Endothelial cell of umbilical vein (primary cell): ENCODE results near the gene TOP3A. TPM values are rescaled to one million over a fixed set of nuclear protein-coding genes. Genes with fewer than 3 reads are reported as not detected.

Experiments used
- BruUV-seq: library from RNA; stranded (reverse); fragments of 400-500 nt; replicated peaks from 2 replicates; lab custom pipeline; 2021; lab: Mats Ljungman, UMichigan
- CTCF ChIA-PET: fragments of 300-600, 350-600 bp; sonication (Branson Sonifier 250); formaldehyde crosslinking; loops from one replicate; lab custom pipeline; 2021; ENCODE audit warnings: antibody characterized with exemption, inconsistent platforms; lab: Charles Lee
- POLR2A ChIA-PET: fragments of 300-600, 350-600 bp; sonication (Branson Sonifier 250); formaldehyde crosslinking; loops from one replicate; lab custom pipeline; 2021; ENCODE audit warnings: antibody characterized with exemption, inconsistent platforms; lab: Charles Lee
- DNase-seq: peaks from one replicate; pipeline ENCODE4 v3.0.0-alpha.2; 2011; ENCODE audit warnings: low read depth, low spot score
- FAIRE-seq: peaks from 2 replicates; lab custom pipeline; 2011; peaks lifted over from hg19 to GRCh38; lab: Jason Lieb, UNC
- H2AFZ ChIP-seq: 2 replicates; pipeline ENCODE4 v1.6.0; 2012; ENCODE audit warnings: low read depth, low read length, control low read depth, inconsistent platforms
- H3K27ac ChIP-seq: 2 replicates; pipeline ENCODE4 v1.5.1; 2011; ENCODE audit warnings: low read depth, mild to moderate bottlenecking, control low read depth, low read length, moderate library complexity; ENCODE audit not compliant: insufficient read depth
- H3K27me3 ChIP-seq, 2 experiments: 2 replicates each; pipeline versions ENCODE4 v1.6.0 to v1.6.1; 2011; ENCODE audit warnings: low read length in 2 of 2, mixed read lengths in 1 of 2; ENCODE audit not compliant: control insufficient read depth in 2 of 2, insufficient read depth in 2 of 2
- H3K36me3 ChIP-seq, 2 experiments: 2 replicates in 1 of 2; 3 replicates in 1 of 2; pipeline ENCODE4 v1.5.1; 2011; ENCODE audit warnings: low read length in 2 of 2, mild to moderate bottlenecking in 1 of 2, moderate library complexity in 1 of 2; ENCODE audit not compliant: control insufficient read depth in 2 of 2, insufficient read depth in 2 of 2; ENCODE audit errors: extremely low read depth in 1 of 2
- H3K4me1 ChIP-seq: 3 replicates; pipeline ENCODE4 v1.5.1; 2011; ENCODE audit warnings: mild to moderate bottlenecking, low read length; ENCODE audit not compliant: control insufficient read depth, insufficient read depth; ENCODE audit errors: extremely low read depth
- H3K4me2 ChIP-seq: 2 replicates; pipeline ENCODE4 v1.6.1; 2011; ENCODE audit warnings: low read length, control low read depth, mixed read lengths; ENCODE audit not compliant: insufficient read depth
- H3K4me3 ChIP-seq, 3 experiments: fragments of 200-600 bp in 1 of 3; sonication (generic), shearing (Covaris generic) in 1 of 3; replicated peaks in 1 of 3; 2 replicates each; pipeline ENCODE4 v1.5.1; 2011 to 2016; ENCODE audit warnings: control low read depth in 3 of 3, low read length in 3 of 3, mild to moderate bottlenecking in 2 of 3, inconsistent platforms in 1 of 3, low read depth in 1 of 3, moderate library complexity in 1 of 3; ENCODE audit not compliant: insufficient read depth in 1 of 3
- H3K79me2 ChIP-seq: 2 replicates; pipeline ENCODE4 v1.6.0; 2012; ENCODE audit warnings: low read length, inconsistent platforms; ENCODE audit not compliant: control insufficient read depth, insufficient read depth
- H3K9ac ChIP-seq: replicated peaks from 2 replicates; pipeline ENCODE3; 2011; ENCODE audit warnings: low read length, control low read depth; ENCODE audit not compliant: insufficient read depth; ENCODE audit errors: extremely low read depth
- H3K9me1 ChIP-seq: replicated peaks from 3 replicates; pipeline ENCODE4 v1.6.0; 2011; ENCODE audit warnings: mild to moderate bottlenecking, low read length; ENCODE audit not compliant: control insufficient read depth, insufficient read depth; ENCODE audit errors: extremely low read depth
- H3K9me3 ChIP-seq: replicated peaks from 2 replicates; pipeline ENCODE4 v1.5.1; 2012; ENCODE audit warnings: low read length, inconsistent platforms; ENCODE audit not compliant: control insufficient read depth, insufficient read depth
- H4K20me1 ChIP-seq: replicated peaks from 2 replicates; pipeline ENCODE3; 2011; ENCODE audit warnings: mild to moderate bottlenecking, low read length; ENCODE audit not compliant: control insufficient read depth, insufficient read depth; ENCODE audit errors: extremely low read depth
- GATA2 ChIP-seq: IDR thresholded peaks from 2 replicates; pipeline ENCODE4 v1.7.0; 2011; ENCODE audit warnings: low read depth, mild to moderate bottlenecking, moderate library complexity, mixed read lengths, low read length; ENCODE audit not compliant: insufficient read length, insufficient read depth
- JUN ChIP-seq: IDR thresholded peaks from 2 replicates; pipeline ENCODE4 v1.6.1; 2011; ENCODE audit warnings: borderline replicate concordance, low read depth; ENCODE audit not compliant: insufficient read length, insufficient read depth
- MYC ChIP-seq: IDR thresholded peaks from one replicate; pipeline ENCODE4 v1.6.1; 2011; ENCODE audit warnings: mild to moderate bottlenecking, low read depth, low read length
- POLR2AphosphoS5 ChIP-seq: IDR thresholded peaks from 2 replicates; pipeline ENCODE4 v1.6.1; 2012; ENCODE audit warnings: low read depth, mild to moderate bottlenecking, control low read depth, low read length, moderate library complexity; ENCODE audit not compliant: insufficient read depth
- dilution Hi-C: fragments of 300-500 bp; cut with MboI; formaldehyde crosslinking; loops from one replicate; pipeline ENCODE4 v1.15.0; 2019; ENCODE audit warnings: low sequenced_read_pairs; ENCODE audit not compliant: extremely low pct_ligation_motif_present
- intact Hi-C: fragments of 100-400 bp; cut with micrococcal nuclease; formaldehyde crosslinking; loops from one replicate; pipeline ENCODE4 v1.10.0; 2022
- polyA plus RNA-seq, 4 experiments: library from polyadenylated mRNA; depleted of rRNA in 3 of 4; stranded (reverse) in 3 of 4; unstranded in 1 of 4; fragments of >200 nt; gene quantifications; 2 replicates each; pipeline versions ENCODE4 v1.2.1 to v1.2.3, GENCODE V29; 2011 to 2012; ENCODE audit warnings: missing spikeins in 1 of 4
- total RNA-seq: library from RNA; stranded (reverse); gene quantifications from 2 replicates; pipeline ENCODE4 v1.2.3, GENCODE V29; 2021
- TF ChIP-seq, protein P1 (sequence below): IDR thresholded peaks from 2 replicates; pipeline ENCODE4 v1.6.1; 2011; ENCODE audit not compliant: insufficient read depth, insufficient read length

The TOP3A gene
- total and polyA plus RNA-seq, 2 donors (not counting 3 experiments of a cell fraction or from before 2014, with no cell fraction given): 20.4 to 53.1 TPM

DNA sequence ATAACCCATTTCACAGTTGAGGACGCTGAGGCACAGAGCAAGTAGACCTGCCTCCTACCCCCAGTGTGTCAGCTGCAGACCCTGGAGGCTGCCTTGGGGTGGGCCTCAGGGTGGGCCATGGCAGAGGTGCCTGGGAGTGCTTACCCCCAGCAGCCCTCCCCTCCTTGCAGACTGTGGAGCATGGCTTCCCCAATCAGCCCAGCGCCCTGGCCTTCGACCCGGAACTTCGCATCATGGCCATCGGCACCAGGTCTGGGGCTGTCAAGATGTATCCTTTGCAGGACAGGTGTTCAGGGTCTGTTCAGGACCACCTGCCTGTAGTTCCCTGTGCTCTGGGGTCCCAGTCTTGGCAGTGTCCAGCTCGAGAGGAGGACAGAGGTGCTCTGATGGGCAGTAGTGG is 85.0 kb downstream of the TOP3A start:
- intact Hi-C loops: no loop called here
- dilution Hi-C loops: no loop called here
- DNase-seq (no peak), FAIRE-seq (no peak)
- ChIA-PET CTCF (no interaction called here), POLR2A (no interaction called here)
- Histone ChIP-seq H3K4me3 (no peak overlapping the region), H3K9me3 (no peaks in the 10 kb centered on the region), H2AFZ (no peak overlapping the region), H3K4me1 (peaks cover 11% of the 10 kb centered on the region), H3K27ac (no peak overlapping the region), H3K79me2 (peaks cover 45% of the 10 kb centered on the region), H4K20me1 (no peaks in the 10 kb centered on the region), H3K27me3 (no peaks in the 10 kb centered on the region), H3K9me1 (no peaks in the 10 kb centered on the region), H3K36me3 (peaks cover 3 to 18% of the 10 kb centered on the region in 2 experiments), H3K9ac (no peak overlapping the region), H3K4me2 (no peak overlapping the region)
- TF ChIP-seq, protein P1, sequence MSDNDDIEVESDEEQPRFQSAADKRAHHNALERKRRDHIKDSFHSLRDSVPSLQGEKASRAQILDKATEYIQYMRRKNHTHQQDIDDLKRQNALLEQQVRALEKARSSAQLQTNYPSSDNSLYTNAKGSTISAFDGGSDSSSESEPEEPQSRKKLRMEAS: no peak
- TF ChIP-seq JUN: no peak
- no peak for TF ChIP-seq POLR2AphosphoS5
- no peak for TF ChIP-seq MYC
- BruUV-seq: no TSS peak

DNA sequence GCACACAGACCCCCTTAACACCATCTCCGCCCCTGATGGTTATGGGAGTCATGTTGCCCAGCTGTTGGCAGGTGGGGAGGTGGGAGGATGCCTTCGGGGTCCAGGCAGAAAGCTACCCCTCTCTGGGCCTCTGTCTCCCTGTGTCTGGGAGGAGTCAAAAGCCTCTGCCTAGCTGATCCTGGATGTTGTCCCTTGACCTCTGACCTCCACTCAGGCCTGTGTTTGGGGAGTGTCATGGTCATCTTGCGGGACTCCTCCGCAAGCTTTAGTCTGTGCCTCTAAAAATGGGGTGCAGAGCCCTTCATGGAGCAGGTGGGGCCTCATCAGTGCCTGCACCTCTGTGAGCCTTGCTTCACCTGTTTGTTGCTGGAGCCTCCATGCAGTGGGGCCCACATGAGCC is 85.5 kb downstream of the TOP3A start:
- Histone ChIP-seq H3K9ac (no peak overlapping the region), H4K20me1 (no peaks in the 10 kb centered on the region), H3K4me3 (no peak overlapping the region), H3K9me1 (no peaks in the 10 kb centered on the region), H3K4me1 (peaks cover 12% of the 10 kb centered on the region), H3K27me3 (no peaks in the 10 kb centered on the region), H3K36me3 (peaks cover 3 to 14% of the 10 kb centered on the region in 2 experiments), H2AFZ (no peak overlapping the region), H3K9me3 (no peaks in the 10 kb centered on the region), H3K79me2 (peaks cover 45% of the 10 kb centered on the region), H3K27ac (no peak overlapping the region), H3K4me2 (no peak overlapping the region)
- intact Hi-C loops: no loop called here
- FAIRE-seq (no peak), DNase-seq (no peak)
- no TSS peak for BruUV-seq
- TF ChIP-seq JUN (no peak), GATA2 (no peak)
- POLR2A ChIA-PET: no interaction called here
- CTCF ChIA-PET: interaction anchor here (1.0 kb wide), 1 partner anchor 10 kb away, joined by 3 read pairs; no protein-coding TSS in a partner anchor
- dilution Hi-C loops: no loop called here
